Smooth muscle cell (in vitro differentiated cells): Measurements from ENCODE around the gene SEMA5A. TPM values are rescaled to one million over a fixed set of nuclear protein-coding genes. Genes with fewer than 3 reads are reported as not detected.

Experiments
- DNase-seq: peaks from one replicate; lab custom pipeline; 2025; ENCODE audit not compliant: unreplicated experiment; lab: John Stamatoyannopoulos, UW
- H2AFZ ChIP-seq: fragments of 200-600 bp; sonication (generic); 2 replicates; pipeline ENCODE4 v1.6.0; 2016; ENCODE audit warnings: antibody characterized with exemption, low read depth, mild to moderate bottlenecking
- H3F3A ChIP-seq: fragments of 200-600 bp; sonication (generic); 2 replicates; pipeline ENCODE4 v1.6.0; 2017; ENCODE audit warnings: antibody characterized with exemption, low read depth
- H3K27ac ChIP-seq: fragments of 200-600 bp; sonication (generic); 2 replicates; pipeline ENCODE4 v1.5.1; 2016; ENCODE audit warnings: low read depth, mild to moderate bottlenecking
- H3K27me3 ChIP-seq: fragments of 200-600 bp; sonication (generic); 2 replicates; pipeline ENCODE4 v1.6.1; 2016; ENCODE audit warnings: low read depth, mild to moderate bottlenecking
- H3K36me3 ChIP-seq: fragments of 200-600 bp; sonication (generic); 2 replicates; pipeline ENCODE4 v1.5.1; 2016; ENCODE audit warnings: low read depth
- H3K4me1 ChIP-seq: fragments of 200-600 bp; sonication (generic); 2 replicates; pipeline ENCODE4 v1.5.1; 2016; ENCODE audit warnings: low read depth
- H3K4me2 ChIP-seq: fragments of 200-600 bp; sonication (generic); 2 replicates; pipeline ENCODE4 v1.6.0; 2016; ENCODE audit warnings: mild to moderate bottlenecking
- H3K4me3 ChIP-seq: fragments of 200-600 bp; sonication (generic); 2 replicates; pipeline ENCODE4 v1.5.1; 2016; ENCODE audit warnings: mild to moderate bottlenecking
- H3K79me2 ChIP-seq: fragments of 200-600 bp; sonication (generic); 2 replicates; pipeline ENCODE4 v1.6.0; 2016; ENCODE audit warnings: low read depth, mild to moderate bottlenecking
- H3K9ac ChIP-seq: fragments of 200-600 bp; sonication (generic); 2 replicates; pipeline ENCODE4 v1.6.0; 2016; ENCODE audit warnings: low read depth
- H3K9me3 ChIP-seq: fragments of 200-600 bp; sonication (generic); replicated peaks from 2 replicates; pipeline ENCODE4 v1.5.1; 2016; ENCODE audit warnings: low read depth
- H4K20me1 ChIP-seq: fragments of 200-600 bp; sonication (generic); 2 replicates; pipeline ENCODE4 v1.6.0; 2016; ENCODE audit warnings: low read depth
- WGBS: methylation state at CpG from one replicate; pipeline ENCODE4 v1.1.7; 2016; ENCODE audit warnings: low lambda C conversion rate; 5-methylcytosine and 5-hydroxymethylcytosine counted together
- polyA plus RNA-seq: library from polyadenylated mRNA; unstranded; fragments of >200 nt; fragmentation: Nextera tagmentation; extraction: Ambion mirVana; gene quantifications from 2 replicates; pipeline ENCODE4 v1.2.1, GENCODE V29; 2016
- total RNA-seq: library from RNA; depleted of rRNA; stranded (reverse); fragments of >200 nt; gene quantifications from 2 replicates; pipeline ENCODE4 v1.2.3, GENCODE V29; 2014
- TF ChIP-seq, protein P1 (sequence below): fragments of 200-600 bp; sonication (generic); IDR thresholded peaks from 2 replicates; pipeline ENCODE4 v1.5.1; 2017; ENCODE audit warnings: borderline replicate concordance, mild to moderate bottlenecking, antibody characterized with exemption; ENCODE audit not compliant: insufficient read depth, poor library complexity, severe bottlenecking

The SEMA5A gene
- total and polyA plus RNA-seq, 2 experiments from 2014 or later: 21.6 to 65.1 TPM

DNA sequence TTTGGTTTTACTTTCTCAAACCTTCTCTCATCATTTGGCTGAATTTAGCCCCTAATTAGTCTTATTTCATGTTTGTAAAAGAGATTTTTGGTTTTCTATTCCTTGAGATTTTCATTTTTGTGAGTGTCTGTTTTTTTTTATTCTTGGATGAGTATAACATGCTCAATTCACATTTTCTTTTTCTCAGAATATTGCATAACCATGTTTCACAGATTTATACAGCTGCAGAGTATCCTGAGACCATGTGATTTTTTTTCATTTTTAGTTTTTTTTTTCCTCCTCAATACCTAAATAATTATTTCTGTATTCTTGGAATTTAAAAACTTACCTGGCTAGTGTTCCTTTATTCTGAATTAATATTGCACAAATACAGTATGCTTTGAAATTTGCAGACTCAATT lies 361.9 kb downstream of the SEMA5A start:
- Histone ChIP-seq H3K9ac (no peak overlapping the region), H3K27ac (no peak overlapping the region), H3K79me2 (no peaks in the 10 kb centered on the region), H3K36me3 (no peaks in the 10 kb centered on the region), H3K4me1 (peaks cover 7% of the 10 kb centered on the region), H3K4me2 (no peak overlapping the region), H3K27me3 (no peaks in the 10 kb centered on the region), H3F3A (no peaks in the 10 kb centered on the region), H3K4me3 (no peak overlapping the region), H4K20me1 (no peaks in the 10 kb centered on the region), H2AFZ (no peak overlapping the region), H3K9me3 (no peaks in the 10 kb centered on the region)
- no peak for DNase-seq
- TF ChIP-seq, protein P1, sequence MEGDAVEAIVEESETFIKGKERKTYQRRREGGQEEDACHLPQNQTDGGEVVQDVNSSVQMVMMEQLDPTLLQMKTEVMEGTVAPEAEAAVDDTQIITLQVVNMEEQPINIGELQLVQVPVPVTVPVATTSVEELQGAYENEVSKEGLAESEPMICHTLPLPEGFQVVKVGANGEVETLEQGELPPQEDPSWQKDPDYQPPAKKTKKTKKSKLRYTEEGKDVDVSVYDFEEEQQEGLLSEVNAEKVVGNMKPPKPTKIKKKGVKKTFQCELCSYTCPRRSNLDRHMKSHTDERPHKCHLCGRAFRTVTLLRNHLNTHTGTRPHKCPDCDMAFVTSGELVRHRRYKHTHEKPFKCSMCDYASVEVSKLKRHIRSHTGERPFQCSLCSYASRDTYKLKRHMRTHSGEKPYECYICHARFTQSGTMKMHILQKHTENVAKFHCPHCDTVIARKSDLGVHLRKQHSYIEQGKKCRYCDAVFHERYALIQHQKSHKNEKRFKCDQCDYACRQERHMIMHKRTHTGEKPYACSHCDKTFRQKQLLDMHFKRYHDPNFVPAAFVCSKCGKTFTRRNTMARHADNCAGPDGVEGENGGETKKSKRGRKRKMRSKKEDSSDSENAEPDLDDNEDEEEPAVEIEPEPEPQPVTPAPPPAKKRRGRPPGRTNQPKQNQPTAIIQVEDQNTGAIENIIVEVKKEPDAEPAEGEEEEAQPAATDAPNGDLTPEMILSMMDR: no peak

DNA sequence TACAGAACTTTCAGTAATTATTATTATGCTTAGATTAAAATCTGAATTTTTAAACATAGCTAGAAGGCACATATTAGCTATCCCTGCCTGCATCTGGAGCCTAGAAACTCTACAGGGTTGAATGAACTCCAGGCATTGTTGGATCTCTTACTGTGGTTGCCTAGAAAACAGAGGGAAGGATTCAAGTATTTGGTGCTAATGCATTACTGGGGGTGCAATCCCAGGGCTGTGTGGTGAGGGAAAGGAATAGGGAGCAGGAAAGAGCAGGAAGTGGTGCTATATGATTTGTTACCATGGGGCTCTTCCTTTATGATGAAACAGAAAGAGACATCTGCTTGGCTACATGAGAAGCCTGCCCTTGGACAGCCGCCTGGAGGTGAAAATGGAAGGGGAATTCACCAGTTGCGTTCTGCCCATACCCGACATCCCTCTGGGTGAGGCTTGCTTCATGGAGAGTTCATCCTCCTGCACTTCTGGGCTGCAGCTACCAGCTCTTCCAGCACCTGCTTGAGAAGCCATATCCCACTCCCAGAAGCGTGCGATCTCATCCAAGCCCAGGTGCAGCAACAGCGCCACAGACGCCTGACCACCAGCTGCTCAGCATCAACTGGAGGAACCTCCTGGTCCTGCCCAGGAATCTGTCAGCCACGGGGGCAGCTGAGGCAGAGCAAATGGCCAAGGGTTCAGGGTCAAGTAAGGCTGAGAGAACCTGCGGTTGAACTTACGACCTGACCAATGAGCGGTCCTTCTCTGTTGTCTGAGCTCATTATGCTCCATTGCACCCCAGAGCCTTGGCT lies 362.8 kb downstream of the SEMA5A start:
- TF ChIP-seq, protein P1: no peak
- no peak overlapping the region for H2AFZ ChIP-seq
- WGBS: 98% methylated on average over 11 of the region's 11 CpGs
- H3K27me3 ChIP-seq: no peaks in the 10 kb centered on the region
- no peaks in the 10 kb centered on the region for H4K20me1 ChIP-seq
- no peaks in the 10 kb centered on the region for H3K79me2 ChIP-seq
- H3K4me2 ChIP-seq: no peak overlapping the region
- no peaks in the 10 kb centered on the region for H3K36me3 ChIP-seq
- H3K4me3 ChIP-seq: no peak overlapping the region
- H3K9me3 ChIP-seq: no peaks in the 10 kb centered on the region
- H3K27ac ChIP-seq: no peak overlapping the region
- no peak overlapping the region for H3K9ac ChIP-seq
- peaks cover 3% of the 10 kb centered on the region for H3K4me1 ChIP-seq
- no peaks in the 10 kb centered on the region for H3F3A ChIP-seq
- no peak for DNase-seq

DNA sequence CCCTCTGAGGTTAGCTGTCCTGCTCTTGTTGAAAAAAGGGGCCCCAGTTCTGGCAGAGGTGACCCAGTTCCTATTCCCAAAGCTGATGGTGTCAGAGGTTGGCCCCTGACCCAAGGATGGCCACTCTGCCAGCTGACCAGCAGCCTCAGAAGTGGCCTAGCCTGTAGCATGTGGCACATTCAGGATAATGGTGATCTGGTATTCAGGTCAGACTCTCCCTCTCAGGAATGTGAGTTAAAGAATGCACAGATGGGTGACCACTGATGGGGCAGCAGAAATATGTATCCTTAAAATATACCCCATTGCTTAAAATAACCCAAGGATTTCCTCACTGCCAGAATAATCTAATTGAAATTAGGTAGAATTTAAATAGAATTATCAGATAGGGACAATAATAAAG lies 369.2 kb downstream of the SEMA5A start:
- Histone ChIP-seq H3F3A (no peaks in the 10 kb centered on the region), H3K4me2 (no peak overlapping the region), H4K20me1 (no peaks in the 10 kb centered on the region), H3K27me3 (no peaks in the 10 kb centered on the region), H3K9me3 (no peaks in the 10 kb centered on the region), H3K4me1 (no peaks in the 10 kb centered on the region), H2AFZ (no peak overlapping the region), H3K4me3 (no peak overlapping the region), H3K27ac (no peak overlapping the region), H3K36me3 (no peaks in the 10 kb centered on the region), H3K9ac (no peak overlapping the region), H3K79me2 (no peaks in the 10 kb centered on the region)
- TF ChIP-seq, protein P1: no peak
- DNase-seq: no peak

DNA sequence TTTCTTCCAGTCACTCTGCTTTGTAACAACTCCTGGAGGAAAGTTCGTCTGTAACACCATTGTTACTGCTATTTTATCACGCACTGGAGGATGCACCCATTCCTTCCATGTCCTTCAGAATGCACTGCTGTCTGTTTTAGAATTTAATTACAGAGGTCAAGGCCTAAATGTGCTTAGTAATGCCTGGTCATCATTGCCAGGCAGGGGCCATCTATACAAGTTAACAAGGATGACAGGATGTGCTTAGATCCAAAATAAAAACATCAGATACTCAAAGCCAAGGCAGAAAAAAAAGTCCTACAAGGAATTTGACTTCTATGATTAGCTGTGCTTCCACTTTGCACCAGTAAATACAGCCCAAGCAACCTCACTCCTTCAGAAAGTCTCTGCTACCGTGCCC lies 371.4 kb downstream of the SEMA5A start:
- 88% methylated on average over 3 of the region's 3 CpGs for WGBS
- Histone ChIP-seq H3K36me3 (no peaks in the 10 kb centered on the region), H3K4me3 (no peak overlapping the region), H3K9me3 (no peaks in the 10 kb centered on the region), H3F3A (no peaks in the 10 kb centered on the region), H3K4me1 (no peaks in the 10 kb centered on the region), H3K79me2 (no peaks in the 10 kb centered on the region), H2AFZ (no peak overlapping the region), H3K9ac (no peak overlapping the region), H4K20me1 (no peaks in the 10 kb centered on the region), H3K27ac (no peak overlapping the region), H3K27me3 (no peaks in the 10 kb centered on the region), H3K4me2 (no peak overlapping the region)
- no peak for DNase-seq
- TF ChIP-seq, protein P1: no peak
